Measurements from ENCODE around the gene CASQ2.

The CASQ2 gene

DNA sequence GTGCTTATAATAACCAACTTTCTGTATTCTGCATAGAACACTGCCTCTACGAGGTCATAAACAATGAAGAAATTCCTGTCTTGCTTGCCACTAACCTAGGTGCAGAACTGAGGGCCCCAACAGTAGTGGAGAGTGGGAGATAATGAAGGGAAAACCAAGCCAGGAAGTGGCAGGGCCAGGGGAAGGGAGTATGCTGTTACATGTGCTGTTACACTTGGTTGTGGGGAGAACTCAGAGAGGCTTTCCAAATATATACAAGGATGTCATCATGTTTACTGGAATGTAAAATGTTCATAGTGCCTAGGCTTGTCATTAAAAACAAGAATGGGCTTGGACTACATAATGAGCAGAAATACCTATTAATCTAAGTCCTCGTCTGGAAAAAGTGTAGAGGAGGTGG lies 41.3 kb upstream of the CASQ2 start:
- peaks cover 0 to 15% (median 0%) of the 10 kb centered on the region in 4 experiments for H3K4me1 ChIP-seq (ENCODE audit: control extremely low read depth in 1 of 4, control insufficient read depth in 4 of 4, insufficient read depth in 4 of 4, low read length in 3 of 4)
- no peak overlapping the region for H3K27ac ChIP-seq (ENCODE audit: insufficient read depth in 1 of 2, low read depth in 1 of 2, low read length in 2 of 2, poor library complexity in 1 of 2, severe bottlenecking in 2 of 2)
- POLR2A ChIA-PET: no interaction called here
- DNase-seq: no peak
- CTCF ChIA-PET: interaction anchor here (1.0 to 2.5 kb wide), 3 partner anchors 17 to 172 kb away, joined by 3 to 17 read pairs (median 5); no protein-coding TSS in a partner anchor
- WGBS (ENCODE audit: insufficient coverage): no CpG with 5 or more reads among the region's 2 CpGs
- no peaks in the 10 kb centered on the region for H3K9me3 ChIP-seq (ENCODE audit: control extremely low read depth in 1 of 5, control insufficient read depth in 4 of 5, insufficient read depth in 2 of 5, low read depth in 1 of 5, low read length in 4 of 5)
- H3K4me3 ChIP-seq (ENCODE audit: control insufficient read depth in 1 of 7, extremely low read depth in 1 of 7, insufficient read depth in 4 of 7, low read depth in 2 of 7, low read length in 6 of 7): no peak overlapping the region
- H3K27me3 ChIP-seq (replicated peaks in 2 of 5; ENCODE audit: control insufficient read depth in 4 of 5, insufficient read depth in 5 of 5, low read length in 4 of 5): no peaks in the 10 kb centered on the region
- H3K36me3 ChIP-seq (ENCODE audit: control insufficient read depth in 4 of 4, insufficient read depth in 4 of 4, low read length in 3 of 4): no peaks in the 10 kb centered on the region

- no peak for DNase-seq
- H3K4me3 ChIP-seq (ENCODE audit: control insufficient read depth in 1 of 7, extremely low read depth in 1 of 7, insufficient read depth in 4 of 7, low read depth in 2 of 7, low read length in 6 of 7): no peak overlapping the region
- H3K9me3 ChIP-seq (ENCODE audit: control extremely low read depth in 1 of 5, control insufficient read depth in 4 of 5, insufficient read depth in 2 of 5, low read depth in 1 of 5, low read length in 4 of 5): no peaks in the 10 kb centered on the region
- H3K27me3 ChIP-seq (replicated peaks in 2 of 5; ENCODE audit: control insufficient read depth in 4 of 5, insufficient read depth in 5 of 5, low read length in 4 of 5): no peaks in the 10 kb centered on the region
- CTCF ChIA-PET: interaction anchor here (0.8 to 1.3 kb wide), 4 partner anchors 8 to 211 kb away, joined by 3 to 4 read pairs (median 4); no protein-coding TSS in a partner anchor
- peaks cover 0 to 15% (median 0%) of the 10 kb centered on the region in 4 experiments for H3K4me1 ChIP-seq (ENCODE audit: control extremely low read depth in 1 of 4, control insufficient read depth in 4 of 4, insufficient read depth in 4 of 4, low read length in 3 of 4)
- H3K36me3 ChIP-seq (ENCODE audit: control insufficient read depth in 4 of 4, insufficient read depth in 4 of 4, low read length in 3 of 4): no peaks in the 10 kb centered on the region
- POLR2A ChIA-PET: interaction anchor here (0.6 kb wide), 1 partner anchor 190 kb away, joined by 3 read pairs; no protein-coding TSS in a partner anchor
- no peak overlapping the region for H3K27ac ChIP-seq (ENCODE audit: insufficient read depth in 1 of 2, low read depth in 1 of 2, low read length in 2 of 2, poor library complexity in 1 of 2, severe bottlenecking in 2 of 2)
Measured at GRCh38 chr1:115809076-115809475, 40.6 kb upstream of the CASQ2 start.

GRCh38 chr1:115807723-115808122 lies 39.2 kb upstream of the CASQ2 start:
- ChIA-PET CTCF (interaction anchor here (0.6 to 2.8 kb wide), 8 partner anchors 9 to 213 kb away, joined by 3 to 21 read pairs (median 4); no protein-coding TSS in a partner anchor), POLR2A (no interaction called here)
- H3K4me3 ChIP-seq (ENCODE audit: control insufficient read depth in 1 of 7, extremely low read depth in 1 of 7, insufficient read depth in 4 of 7, low read depth in 2 of 7, low read length in 6 of 7): no peak overlapping the region
- peak; percentile 72 to 77 (median 75) for DNase-seq
- H3K9me3 ChIP-seq (ENCODE audit: control extremely low read depth in 1 of 5, control insufficient read depth in 4 of 5, insufficient read depth in 2 of 5, low read depth in 1 of 5, low read length in 4 of 5): no peaks in the 10 kb centered on the region
- WGBS (ENCODE audit: insufficient coverage): 0% methylated on average over 2 of the region's 2 CpGs
- H3K27ac ChIP-seq (ENCODE audit: insufficient read depth in 1 of 2, low read depth in 1 of 2, low read length in 2 of 2, poor library complexity in 1 of 2, severe bottlenecking in 2 of 2): no peak overlapping the region
- H3K27me3 ChIP-seq (replicated peaks in 2 of 5; ENCODE audit: control insufficient read depth in 4 of 5, insufficient read depth in 5 of 5, low read length in 4 of 5): no peaks in the 10 kb centered on the region
- H3K4me1 ChIP-seq (ENCODE audit: control extremely low read depth in 1 of 4, control insufficient read depth in 4 of 4, insufficient read depth in 4 of 4, low read length in 3 of 4): peaks cover 0 to 10% (median 0%) of the 10 kb centered on the region in 4 experiments
- H3K36me3 ChIP-seq (ENCODE audit: control insufficient read depth in 4 of 4, insufficient read depth in 4 of 4, low read length in 3 of 4): no peaks in the 10 kb centered on the region

DNA sequence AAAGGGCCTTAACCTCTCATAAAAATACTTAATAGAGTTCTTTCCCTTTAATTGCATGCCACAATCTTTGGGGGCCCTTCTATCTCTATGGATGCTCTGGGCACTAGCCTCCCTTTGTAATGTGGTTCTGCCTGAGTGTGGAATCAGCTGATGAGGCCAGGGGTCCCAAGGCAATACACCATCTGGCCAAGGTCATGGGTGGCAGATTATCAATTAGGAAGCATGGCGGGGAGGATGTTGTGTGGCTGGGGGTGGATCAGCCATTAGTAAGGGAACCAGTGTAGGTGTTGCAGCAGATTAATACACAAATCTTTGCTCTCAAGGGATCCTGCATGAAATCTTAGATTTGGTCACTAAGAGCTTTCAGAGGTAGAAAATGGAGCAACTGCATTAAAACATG lies 37.1 kb upstream of the CASQ2 start:
- H3K27me3 ChIP-seq (replicated peaks in 2 of 5; ENCODE audit: control insufficient read depth in 4 of 5, insufficient read depth in 5 of 5, low read length in 4 of 5): no peaks in the 10 kb centered on the region
- H3K4me3 ChIP-seq (ENCODE audit: control insufficient read depth in 1 of 7, extremely low read depth in 1 of 7, insufficient read depth in 4 of 7, low read depth in 2 of 7, low read length in 6 of 7): no peak overlapping the region
- CTCF ChIA-PET: interaction anchor here (1.4 to 2.8 kb wide), 3 partner anchors 13 to 215 kb away, joined by 3 to 21 read pairs (median 5); no protein-coding TSS in a partner anchor
- H3K9me3 ChIP-seq (ENCODE audit: control extremely low read depth in 1 of 5, control insufficient read depth in 4 of 5, insufficient read depth in 2 of 5, low read depth in 1 of 5, low read length in 4 of 5): no peaks in the 10 kb centered on the region
- H3K27ac ChIP-seq (ENCODE audit: insufficient read depth in 1 of 2, low read depth in 1 of 2, low read length in 2 of 2, poor library complexity in 1 of 2, severe bottlenecking in 2 of 2): no peak overlapping the region
- DNase-seq: no peak
- H3K36me3 ChIP-seq (ENCODE audit: control insufficient read depth in 4 of 4, insufficient read depth in 4 of 4, low read length in 3 of 4): no peaks in the 10 kb centered on the region
- H3K4me1 ChIP-seq (ENCODE audit: control extremely low read depth in 1 of 4, control insufficient read depth in 4 of 4, insufficient read depth in 4 of 4, low read length in 3 of 4): peaks cover 0 to 10% (median 0%) of the 10 kb centered on the region in 4 experiments
- POLR2A ChIA-PET: interaction anchor here (1.0 kb wide), 1 partner anchor 140 kb away, joined by 3 read pairs; no protein-coding TSS in a partner anchor
- WGBS (ENCODE audit: insufficient coverage): no CpG with 5 or more reads among the region's 1 CpG

DNA sequence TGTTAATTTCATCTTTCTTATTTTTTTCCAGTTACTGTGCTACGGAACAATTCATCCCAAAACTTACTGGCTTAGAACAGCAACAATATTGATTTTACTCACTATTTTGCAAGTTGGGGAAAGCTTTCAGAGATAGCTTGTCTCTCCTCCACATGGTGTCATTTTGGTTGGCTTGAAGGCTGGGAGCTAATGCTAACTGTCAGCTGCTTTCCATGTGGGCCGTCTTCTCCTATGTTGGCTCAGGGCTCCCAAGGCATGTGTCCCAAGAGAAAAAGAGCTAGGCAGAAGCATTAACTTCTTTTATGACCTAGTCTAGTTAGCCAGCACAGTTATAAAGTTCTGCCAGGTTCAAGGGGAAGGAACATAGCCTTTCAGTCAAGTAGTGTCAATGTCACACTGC lies 33.9 kb upstream of the CASQ2 start:
- no peak for DNase-seq
- H3K36me3 ChIP-seq (ENCODE audit: control insufficient read depth in 4 of 4, insufficient read depth in 4 of 4, low read length in 3 of 4): no peaks in the 10 kb centered on the region
- no peak overlapping the region for H3K27ac ChIP-seq (ENCODE audit: insufficient read depth in 1 of 2, low read depth in 1 of 2, low read length in 2 of 2, poor library complexity in 1 of 2, severe bottlenecking in 2 of 2)
- CTCF ChIA-PET: interaction anchor here (0.7 kb wide), 1 partner anchor 15 kb away, joined by 3 read pairs; no protein-coding TSS in a partner anchor
- H3K27me3 ChIP-seq (replicated peaks in 2 of 5; ENCODE audit: control insufficient read depth in 4 of 5, insufficient read depth in 5 of 5, low read length in 4 of 5): no peaks in the 10 kb centered on the region
- H3K9me3 ChIP-seq (ENCODE audit: control extremely low read depth in 1 of 5, control insufficient read depth in 4 of 5, insufficient read depth in 2 of 5, low read depth in 1 of 5, low read length in 4 of 5): no peaks in the 10 kb centered on the region
- 100% methylated on average over 1 of the region's 2 CpGs for WGBS (ENCODE audit: insufficient coverage)
- POLR2A ChIA-PET: no interaction called here
- H3K4me1 ChIP-seq (ENCODE audit: control extremely low read depth in 1 of 4, control insufficient read depth in 4 of 4, insufficient read depth in 4 of 4, low read length in 3 of 4): no peaks in the 10 kb centered on the region
- H3K4me3 ChIP-seq (ENCODE audit: control insufficient read depth in 1 of 7, extremely low read depth in 1 of 7, insufficient read depth in 4 of 7, low read depth in 2 of 7, low read length in 6 of 7): no peak overlapping the region

GRCh38 chr1:115797486-115797885 lies 29.0 kb upstream of the CASQ2 start:
- Histone ChIP-seq H3K27me3 (replicated peaks in 2 of 5; ENCODE audit: control insufficient read depth in 4 of 5, insufficient read depth in 5 of 5, low read length in 4 of 5) (no peaks in the 10 kb centered on the region), H3K4me3 (ENCODE audit: control insufficient read depth in 1 of 7, extremely low read depth in 1 of 7, insufficient read depth in 4 of 7, low read depth in 2 of 7, low read length in 6 of 7) (no peak overlapping the region), H3K4me1 (ENCODE audit: control extremely low read depth in 1 of 4, control insufficient read depth in 4 of 4, insufficient read depth in 4 of 4, low read length in 3 of 4) (peaks cover 0 to 7% (median 0%) of the 10 kb centered on the region in 4 experiments), H3K36me3 (ENCODE audit: control insufficient read depth in 4 of 4, insufficient read depth in 4 of 4, low read length in 3 of 4) (no peaks in the 10 kb centered on the region), H3K9me3 (ENCODE audit: control extremely low read depth in 1 of 5, control insufficient read depth in 4 of 5, insufficient read depth in 2 of 5, low read depth in 1 of 5, low read length in 4 of 5) (no peaks in the 10 kb centered on the region), H3K27ac (ENCODE audit: insufficient read depth in 1 of 2, low read depth in 1 of 2, low read length in 2 of 2, poor library complexity in 1 of 2, severe bottlenecking in 2 of 2) (no peak overlapping the region)
- ChIA-PET POLR2A (no interaction called here), CTCF (interaction anchor here (0.7 to 2.5 kb wide), 2 partner anchors 14 to 183 kb away, joined by 3 to 6 read pairs; no protein-coding TSS in a partner anchor)
- 100% methylated on average over 4 of the region's 4 CpGs for WGBS (ENCODE audit: insufficient coverage)
- no peak for DNase-seq

DNA sequence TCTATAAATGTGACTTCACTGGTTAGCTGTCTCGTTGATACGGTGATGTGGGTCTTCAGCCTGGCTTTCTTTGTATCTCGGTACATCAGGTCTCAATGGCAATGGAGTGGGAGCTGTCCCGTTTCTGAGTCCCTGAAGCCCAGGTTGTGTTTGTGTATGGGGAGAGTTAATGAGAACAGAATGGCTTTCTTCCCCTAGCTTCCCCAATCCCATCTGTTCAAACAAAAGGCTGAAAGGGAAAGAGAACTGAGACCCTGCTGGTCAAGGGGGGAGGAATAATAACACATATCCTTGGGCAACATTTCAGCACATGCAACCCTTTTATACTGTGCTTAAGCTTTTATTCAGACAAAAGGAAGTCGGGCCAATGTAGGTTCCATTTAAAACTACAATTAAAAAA lies 28.4 kb upstream of the CASQ2 start:
- Histone ChIP-seq H3K4me3 (ENCODE audit: control insufficient read depth in 1 of 7, extremely low read depth in 1 of 7, insufficient read depth in 4 of 7, low read depth in 2 of 7, low read length in 6 of 7) (no peak overlapping the region), H3K27me3 (replicated peaks in 2 of 5; ENCODE audit: control insufficient read depth in 4 of 5, insufficient read depth in 5 of 5, low read length in 4 of 5) (no peaks in the 10 kb centered on the region), H3K36me3 (ENCODE audit: control insufficient read depth in 4 of 4, insufficient read depth in 4 of 4, low read length in 3 of 4) (no peaks in the 10 kb centered on the region), H3K27ac (ENCODE audit: insufficient read depth in 1 of 2, low read depth in 1 of 2, low read length in 2 of 2, poor library complexity in 1 of 2, severe bottlenecking in 2 of 2) (no peak overlapping the region), H3K9me3 (ENCODE audit: control extremely low read depth in 1 of 5, control insufficient read depth in 4 of 5, insufficient read depth in 2 of 5, low read depth in 1 of 5, low read length in 4 of 5) (no peaks in the 10 kb centered on the region), H3K4me1 (ENCODE audit: control extremely low read depth in 1 of 4, control insufficient read depth in 4 of 4, insufficient read depth in 4 of 4, low read length in 3 of 4) (peaks cover 0 to 7% (median 0%) of the 10 kb centered on the region in 4 experiments)
- no peak for DNase-seq
- CTCF ChIA-PET: interaction anchor here (0.7 to 2.5 kb wide), 2 partner anchors 13 to 184 kb away, joined by 3 to 6 read pairs; no protein-coding TSS in a partner anchor
- POLR2A ChIA-PET: no interaction called here
- WGBS (ENCODE audit: insufficient coverage): no CpG with 5 or more reads among the region's 5 CpGs
